Activated T-helper 1 cell treated with anti-CD3 and anti-CD28 coated beads, Interleukin-12 subunit alpha, Interleukin-12 subunit beta, Interleukin-2, Interleukin-4 antibody, amounts not matched to agents 30 ng/mL and 10 ng/mL and 1 ng/mL, durations not matched to agents 14 hours and 24 hours and 36 hours (primary cell): ENCODE results near the gene NUDT4B. TPM values are rescaled to one million over a fixed set of nuclear protein-coding genes. Genes with fewer than 3 reads are reported as not detected.
"Not testable (repeated sequence)": the region's sequence is repeated elsewhere in the genome, so short reads cannot be mapped to it uniquely, and the experiment has no call there.

Experiments used
- DNase-seq: peaks from one replicate; pipeline ENCODE4 v3.0.0; 2021; ENCODE audit warnings: low spot score
- H3K27ac Mint-ChIP-seq: one replicate; pipeline ENCODE4 v1.8.0; 2021; ENCODE audit warnings: mild to moderate bottlenecking, mixed read lengths
- H3K27me3 Mint-ChIP-seq: one replicate; pipeline ENCODE4 v1.8.0; 2022; ENCODE audit warnings: mild to moderate bottlenecking, moderate library complexity, mixed read lengths; ENCODE audit not compliant: insufficient read depth
- H3K36me3 Mint-ChIP-seq: one replicate; pipeline ENCODE4 v1.8.0; 2021; ENCODE audit warnings: low read depth, mixed read lengths
- H3K4me1 Mint-ChIP-seq: one replicate; pipeline ENCODE4 v1.8.0; 2021; ENCODE audit warnings: low read depth, mixed read lengths
- H3K4me3 Mint-ChIP-seq: one replicate; pipeline ENCODE4 v1.8.0; 2021; ENCODE audit warnings: mild to moderate bottlenecking, moderate library complexity, mixed read lengths
- H3K9me3 Mint-ChIP-seq: one replicate; pipeline ENCODE4 v1.8.0; 2021; ENCODE audit warnings: mixed read lengths
- intact Hi-C: fragments of 100-400 bp; cut with micrococcal nuclease; formaldehyde crosslinking; loops from one replicate; pipeline ENCODE4 v1.15.1; 2024
- total RNA-seq: library from RNA; stranded (reverse); gene quantifications from 2 replicates; pipeline ENCODE4 v1.2.3, GENCODE V29; 2022

The NUDT4B gene
- total RNA-seq, 1 donor from 2014 or later = 1.2 TPM

DNA sequence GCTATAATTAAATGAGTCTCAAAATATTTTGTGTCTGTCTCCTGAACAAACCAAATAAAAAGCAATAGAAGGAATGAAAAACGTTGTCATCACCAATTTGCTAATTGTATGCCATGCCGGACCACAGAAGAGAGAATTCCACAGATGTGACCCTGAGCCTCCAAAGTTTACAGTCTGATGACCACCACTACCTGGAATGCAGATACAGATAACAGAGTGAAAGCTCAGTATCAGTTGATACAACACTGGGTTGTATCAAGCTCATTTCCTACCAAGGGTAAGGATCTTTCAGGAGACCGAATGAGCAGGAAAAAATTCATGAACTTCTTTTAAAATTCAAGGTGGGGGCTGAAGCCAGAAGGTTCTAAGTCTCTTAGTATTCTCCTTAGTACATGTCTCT is 25.1 kb upstream of the NUDT4B start:
- H3K4me3 Mint-ChIP-seq, H3K27me3 Mint-ChIP-seq, intact Hi-C loops, H3K27ac Mint-ChIP-seq, H3K9me3 Mint-ChIP-seq, H3K4me1 Mint-ChIP-seq, H3K36me3 Mint-ChIP-seq, DNase-seq: not testable (repeated sequence)

- H3K27ac Mint-ChIP-seq, intact Hi-C loops, H3K36me3 Mint-ChIP-seq, H3K27me3 Mint-ChIP-seq, DNase-seq, H3K4me1 Mint-ChIP-seq, H3K4me3 Mint-ChIP-seq, H3K9me3 Mint-ChIP-seq: not testable (repeated sequence)
Observed at GRCh38 chr1:148724872-148725271, 23.7 kb upstream of the NUDT4B start.

GRCh38 chr1:148727862-148728261 is 20.7 kb upstream of the NUDT4B start:
- H3K27me3 Mint-ChIP-seq, DNase-seq, H3K27ac Mint-ChIP-seq, intact Hi-C loops, H3K36me3 Mint-ChIP-seq, H3K4me3 Mint-ChIP-seq, H3K9me3 Mint-ChIP-seq, H3K4me1 Mint-ChIP-seq: not testable (repeated sequence)

GRCh38 chr1:148729128-148729527 is 19.4 kb upstream of the NUDT4B start:
- H3K27me3 Mint-ChIP-seq, H3K4me3 Mint-ChIP-seq, H3K27ac Mint-ChIP-seq, H3K36me3 Mint-ChIP-seq, H3K4me1 Mint-ChIP-seq, H3K9me3 Mint-ChIP-seq, DNase-seq, intact Hi-C loops: not testable (repeated sequence)

DNA sequence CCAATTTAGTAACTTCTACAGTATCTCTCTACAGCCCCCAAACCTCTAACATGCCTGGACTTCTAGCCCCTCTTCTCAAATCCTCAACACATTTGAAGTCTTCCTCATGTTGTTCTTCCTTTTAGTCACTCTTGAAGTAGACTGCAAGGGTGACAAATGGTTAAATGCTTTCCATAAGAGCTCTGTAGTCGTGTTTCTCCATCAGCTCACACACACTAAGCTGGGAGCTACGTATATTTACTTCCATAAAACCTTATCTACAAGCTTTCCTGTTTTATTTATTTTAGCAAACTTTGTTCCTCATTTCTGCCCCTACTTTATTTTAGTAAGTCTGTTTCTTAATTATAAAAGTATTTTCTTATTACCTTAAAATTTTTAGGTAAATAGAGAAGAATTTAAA is 19.0 kb upstream of the NUDT4B start:
- not testable (repeated sequence) for H3K4me1 Mint-ChIP-seq, H3K9me3 Mint-ChIP-seq

DNA sequence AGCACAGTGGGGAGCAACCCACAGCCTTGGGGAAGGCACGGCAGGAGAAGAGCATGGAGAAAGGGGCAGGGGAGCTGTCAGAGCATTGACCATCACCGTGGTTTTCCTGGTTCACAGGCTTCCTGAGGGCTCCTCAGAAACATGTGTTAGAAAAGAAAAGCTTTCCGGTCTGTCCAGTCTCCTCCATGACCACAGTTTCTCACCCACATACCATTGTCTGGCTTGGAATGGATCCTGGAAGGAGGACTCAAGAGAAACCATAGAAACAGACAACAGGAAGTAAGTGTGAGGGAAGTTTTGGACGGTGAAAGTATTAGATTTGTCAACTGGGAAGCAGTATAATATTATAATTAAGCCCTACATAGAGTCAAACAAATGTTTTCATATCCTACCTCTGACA is 16.3 kb upstream of the NUDT4B start:
- H3K36me3 Mint-ChIP-seq, DNase-seq, H3K4me1 Mint-ChIP-seq, H3K27me3 Mint-ChIP-seq, intact Hi-C loops, H3K9me3 Mint-ChIP-seq, H3K4me3 Mint-ChIP-seq, H3K27ac Mint-ChIP-seq: not testable (repeated sequence)

More for the DNA sequence above, 19.0 kb upstream of the NUDT4B start:
- H3K27ac Mint-ChIP-seq, H3K4me3 Mint-ChIP-seq, intact Hi-C loops, H3K27me3 Mint-ChIP-seq, H3K36me3 Mint-ChIP-seq, DNase-seq: not testable (repeated sequence)

DNA sequence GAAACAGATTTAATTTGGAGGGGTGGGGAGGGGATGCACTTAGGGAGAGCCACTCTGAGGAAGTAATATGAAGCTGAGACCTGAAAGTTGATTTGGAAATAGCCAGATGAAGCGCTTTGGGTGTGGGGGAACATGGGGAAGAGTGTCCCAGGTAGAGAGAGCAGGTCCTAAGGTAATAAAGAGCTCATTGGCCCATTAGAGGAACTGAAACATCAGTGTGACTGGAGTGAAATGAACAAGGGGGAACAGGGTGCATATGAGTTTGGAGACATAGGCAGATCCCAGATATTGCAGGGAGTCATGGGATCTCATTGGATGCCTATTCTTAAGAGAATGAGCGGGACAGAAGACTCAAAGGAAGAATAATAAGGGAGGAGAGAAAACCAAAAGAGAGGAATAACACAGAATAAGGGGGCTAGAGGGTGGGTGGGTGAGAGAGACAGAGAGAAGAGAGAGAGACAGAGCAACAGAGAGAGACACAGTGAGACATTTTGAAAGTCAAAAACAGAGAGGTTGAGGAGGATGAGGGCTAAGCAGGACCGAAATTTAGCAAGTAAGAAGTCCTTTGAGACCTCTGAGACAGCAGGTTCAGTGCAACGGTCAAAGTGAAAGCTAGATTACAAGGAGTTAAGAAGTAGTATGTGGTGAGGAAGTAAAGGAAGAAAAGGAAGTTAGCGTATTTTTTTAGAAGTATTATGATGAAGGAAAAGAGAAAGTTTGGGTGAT is 14.8 kb upstream of the NUDT4B start:
- H3K4me3 Mint-ChIP-seq, H3K36me3 Mint-ChIP-seq, H3K27ac Mint-ChIP-seq, H3K27me3 Mint-ChIP-seq, H3K4me1 Mint-ChIP-seq, DNase-seq, intact Hi-C loops, H3K9me3 Mint-ChIP-seq: not testable (repeated sequence)

GRCh38 chr1:148734311-148734662 is 14.3 kb upstream of the NUDT4B start:
- H3K36me3 Mint-ChIP-seq, H3K4me1 Mint-ChIP-seq, H3K27ac Mint-ChIP-seq, intact Hi-C loops, H3K9me3 Mint-ChIP-seq, H3K27me3 Mint-ChIP-seq, H3K4me3 Mint-ChIP-seq, DNase-seq: not testable (repeated sequence)

DNA sequence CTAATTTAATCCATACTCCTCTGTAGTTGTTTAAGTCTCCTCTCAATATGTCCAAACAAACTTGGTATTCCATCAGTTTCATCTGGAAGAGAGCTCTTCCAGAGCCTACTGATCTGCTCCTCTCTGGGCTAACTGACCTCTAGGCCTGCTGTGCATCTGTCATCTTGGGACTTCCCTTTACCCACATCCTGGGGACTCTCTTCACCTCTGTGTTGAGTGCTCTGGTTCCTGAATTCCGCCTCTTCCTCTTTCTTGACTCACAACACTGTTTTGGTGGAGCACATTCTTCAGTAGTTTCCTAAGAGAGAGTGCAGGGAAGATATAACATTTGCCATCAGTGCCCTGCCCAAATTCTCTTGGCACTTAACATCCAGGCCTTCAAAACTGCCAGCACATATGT is 13.0 kb upstream of the NUDT4B start:
- DNase-seq, H3K4me1 Mint-ChIP-seq, H3K4me3 Mint-ChIP-seq, H3K27me3 Mint-ChIP-seq, H3K9me3 Mint-ChIP-seq, H3K27ac Mint-ChIP-seq, intact Hi-C loops, H3K36me3 Mint-ChIP-seq: not testable (repeated sequence)

DNA sequence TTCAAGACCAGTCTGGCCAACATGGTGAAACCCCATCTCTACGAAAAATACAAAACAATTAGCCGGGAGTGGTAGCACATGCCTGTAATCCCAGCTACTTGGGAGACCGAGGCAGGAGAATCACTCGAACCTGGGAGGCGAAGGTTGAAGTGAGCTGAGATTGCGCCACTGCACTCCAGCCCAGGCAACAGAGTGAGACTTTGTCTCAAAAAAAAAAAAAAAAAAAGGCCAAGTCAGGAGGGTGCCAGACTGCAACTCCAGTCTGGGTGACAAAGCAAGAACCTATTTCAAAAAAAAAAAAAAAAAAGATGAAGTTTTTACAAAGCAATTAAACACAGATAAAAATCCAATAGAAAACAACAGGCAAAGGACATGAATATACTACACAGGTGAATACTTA is 9.9 kb upstream of the NUDT4B start:
- intact Hi-C loops, DNase-seq, H3K4me3 Mint-ChIP-seq, H3K36me3 Mint-ChIP-seq, H3K9me3 Mint-ChIP-seq, H3K4me1 Mint-ChIP-seq, H3K27me3 Mint-ChIP-seq, H3K27ac Mint-ChIP-seq: not testable (repeated sequence)

DNA sequence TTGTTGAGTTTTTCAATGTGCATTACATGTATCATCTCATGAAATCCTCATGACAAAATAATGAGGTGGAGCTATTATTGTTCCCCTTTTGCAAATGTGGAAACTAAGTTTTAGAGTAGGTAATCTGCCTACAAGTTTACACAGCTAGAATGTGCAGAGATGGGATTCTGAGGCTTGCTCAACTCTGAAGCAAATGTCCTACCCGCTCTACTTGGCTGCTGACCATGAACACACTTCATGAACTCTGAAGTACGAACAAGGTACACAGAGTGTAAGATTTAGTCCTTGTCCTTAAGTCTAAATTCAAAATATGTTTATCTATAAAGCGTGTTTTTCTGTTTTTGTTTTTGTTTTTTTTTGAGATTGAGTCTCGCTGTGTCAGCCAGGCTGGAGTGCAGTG is 5.4 kb upstream of the NUDT4B start:
- H3K9me3 Mint-ChIP-seq, H3K4me3 Mint-ChIP-seq, H3K4me1 Mint-ChIP-seq, H3K36me3 Mint-ChIP-seq, DNase-seq, intact Hi-C loops, H3K27me3 Mint-ChIP-seq, H3K27ac Mint-ChIP-seq: not testable (repeated sequence)

GRCh38 chr1:148743726-148744720 is 4.6 kb upstream of the NUDT4B start:
- DNase-seq, H3K27ac Mint-ChIP-seq, H3K4me3 Mint-ChIP-seq, H3K4me1 Mint-ChIP-seq, H3K9me3 Mint-ChIP-seq, H3K27me3 Mint-ChIP-seq, H3K36me3 Mint-ChIP-seq, intact Hi-C loops: not testable (repeated sequence)

DNA sequence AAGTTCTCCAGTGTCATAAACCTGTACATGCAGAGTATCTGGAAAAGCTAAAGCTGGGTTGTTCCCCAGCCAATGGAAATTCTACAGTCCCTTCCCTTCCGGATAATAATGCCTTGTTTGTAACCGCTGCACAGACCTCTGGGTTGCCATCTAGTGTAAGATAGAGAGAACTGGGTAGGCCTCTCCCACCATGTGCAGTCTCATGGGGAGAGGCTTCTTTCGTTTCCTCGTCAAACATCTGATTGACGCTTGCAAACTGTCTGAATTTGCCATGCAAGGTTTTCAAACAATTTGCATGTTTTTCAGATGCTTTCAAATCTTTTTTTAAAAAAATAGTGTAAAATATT is 734 bp downstream of the NUDT4B start:
- H3K4me1 Mint-ChIP-seq, H3K36me3 Mint-ChIP-seq, intact Hi-C loops, DNase-seq, H3K27me3 Mint-ChIP-seq, H3K27ac Mint-ChIP-seq, H3K9me3 Mint-ChIP-seq, H3K4me3 Mint-ChIP-seq: not testable (repeated sequence)
